ENCODE data around the gene SYT12. TPM values are rescaled to one million over a fixed set of nuclear protein-coding genes. Genes with fewer than 3 reads are reported as not detected.

SYT12 gene
- total RNA-seq, 1 experiment from 2014 or later, result 4.8 TPM

GRCh38 chr11:66992041-66992440 is 30.9 kb upstream of the SYT12 start:
- Histone ChIP-seq H3K4me3 (ENCODE audit: low read length) (no peak overlapping the region), H3K79me2 (ENCODE audit: low read length) (no peaks in the 10 kb centered on the region), H3K27me3 (ENCODE audit: low read length) (no peaks in the 10 kb centered on the region), H3K27ac (ENCODE audit: low read length) (no peak overlapping the region), H3K36me3 (ENCODE audit: low read depth, low read length) (no peaks in the 10 kb centered on the region), H2AFZ (ENCODE audit: low read length) (no peak overlapping the region), H3K4me2 (ENCODE audit: low read length) (no peak overlapping the region), H3K9me3 (ENCODE audit: low read length) (no peaks in the 10 kb centered on the region), H3K4me1 (ENCODE audit: insufficient read depth, low read length) (no peaks in the 10 kb centered on the region), H3K9me2 (replicated peaks; ENCODE audit: low read length) (no peaks in the 10 kb centered on the region), H3F3A (ENCODE audit: low read length, unreplicated experiment) (no peaks in the 10 kb centered on the region), H3K9ac (ENCODE audit: low read length) (no peak overlapping the region), H4K20me1 (ENCODE audit: low read length) (no peaks in the 10 kb centered on the region)
- ATAC-seq (no peak), DNase-seq (no peak)
- BruUV-seq (replicated peaks), result no TSS peak
- no peak for TF ChIP-seq EZH2phosphoT487 (IDR thresholded peaks at IDR 0.05; ENCODE audit: borderline replicate concordance, low read length)
- no peak for TF ChIP-seq CTCF (conservative IDR thresholded peaks at IDR 0.05; ENCODE audit: low read depth, low read length)
- TF ChIP-seq EZH2 (IDR thresholded peaks at IDR 0.05; ENCODE audit: low read length, unreplicated experiment), result no peak
- ChIA-PET POLR2A (ENCODE audit: unreplicated experiment) (no interaction called here), CTCF (no interaction called here)
- intact Hi-C loops (cut with micrococcal nuclease), result no loop called here

- no peaks in the 10 kb centered on the region for H3F3A ChIP-seq (ENCODE audit: low read length, unreplicated experiment)
- no peaks in the 10 kb centered on the region for H3K27me3 ChIP-seq (ENCODE audit: low read length)
- H3K9ac ChIP-seq (ENCODE audit: low read length), result no peak overlapping the region
- BruUV-seq (replicated peaks), result no TSS peak
- H3K9me2 ChIP-seq (replicated peaks; ENCODE audit: low read length), result no peaks in the 10 kb centered on the region
- H3K4me1 ChIP-seq (ENCODE audit: insufficient read depth, low read length), result no peaks in the 10 kb centered on the region
- H3K4me2 ChIP-seq (ENCODE audit: low read length), result no peak overlapping the region
- no peaks in the 10 kb centered on the region for H4K20me1 ChIP-seq (ENCODE audit: low read length)
- no peaks in the 10 kb centered on the region for H3K9me3 ChIP-seq (ENCODE audit: low read length)
- H2AFZ ChIP-seq (ENCODE audit: low read length), result no peak overlapping the region
- ATAC-seq, result no peak; the same call in 1 of the 2 replicates
- H3K36me3 ChIP-seq (ENCODE audit: low read depth, low read length), result no peaks in the 10 kb centered on the region
- intact Hi-C loops (cut with micrococcal nuclease), result no loop called here
- no peak overlapping the region for H3K4me3 ChIP-seq (ENCODE audit: low read length)
- ChIA-PET POLR2A (ENCODE audit: unreplicated experiment) (no interaction called here), CTCF (no interaction called here)
- no peak for DNase-seq
- no peaks in the 10 kb centered on the region for H3K79me2 ChIP-seq (ENCODE audit: low read length)
- no peak overlapping the region for H3K27ac ChIP-seq (ENCODE audit: low read length)
- no peak for TF ChIP-seq CTCF (conservative IDR thresholded peaks at IDR 0.05; ENCODE audit: low read depth, low read length)
These were observed 26.2 kb upstream of the SYT12 start for GRCh38 chr11:66996609-66997273.

GRCh38 chr11:66999555-66999954 is 23.4 kb upstream of the SYT12 start:
- POLR2A ChIA-PET (ENCODE audit: unreplicated experiment), result no interaction called here
- CTCF ChIA-PET, result no interaction called here
- TF ChIP-seq CTCF (conservative IDR thresholded peaks at IDR 0.05; ENCODE audit: low read depth, low read length), result no peak
- no peak for TF ChIP-seq EZH2phosphoT487 (IDR thresholded peaks at IDR 0.05; ENCODE audit: borderline replicate concordance, low read length)
- no peak for TF ChIP-seq EZH2 (IDR thresholded peaks at IDR 0.05; ENCODE audit: low read length, unreplicated experiment)
- DNase-seq (no peak), ATAC-seq (no peak)
- H3K27me3 ChIP-seq (ENCODE audit: low read length), result no peaks in the 10 kb centered on the region
- no peaks in the 10 kb centered on the region for H3K36me3 ChIP-seq (ENCODE audit: low read depth, low read length)
- H3K9me2 ChIP-seq (replicated peaks; ENCODE audit: low read length), result no peaks in the 10 kb centered on the region
- no peaks in the 10 kb centered on the region for H3K79me2 ChIP-seq (ENCODE audit: low read length)
- H3F3A ChIP-seq (ENCODE audit: low read length, unreplicated experiment), result no peaks in the 10 kb centered on the region
- no peak overlapping the region for H3K4me2 ChIP-seq (ENCODE audit: low read length)
- intact Hi-C loops (cut with micrococcal nuclease), result no loop called here
- no peak overlapping the region for H3K4me3 ChIP-seq (ENCODE audit: low read length)
- H4K20me1 ChIP-seq (ENCODE audit: low read length), result no peaks in the 10 kb centered on the region
- no peaks in the 10 kb centered on the region for H3K4me1 ChIP-seq (ENCODE audit: insufficient read depth, low read length)
- no peak overlapping the region for H3K9ac ChIP-seq (ENCODE audit: low read length)
- H3K9me3 ChIP-seq (ENCODE audit: low read length), result no peaks in the 10 kb centered on the region
- no peak overlapping the region for H3K27ac ChIP-seq (ENCODE audit: low read length)
- no peak overlapping the region for H2AFZ ChIP-seq (ENCODE audit: low read length)
- BruUV-seq (replicated peaks), result no TSS peak

Data from PC-3 (cell line).